H1 (cell line): ENCODE results near the gene NKAIN2. TPM values are rescaled to one million over a fixed set of nuclear protein-coding genes. Genes with fewer than 3 reads are reported as not detected.

Experiments
- CTCF ChIA-PET: fragments of 300-600 bp; sonication (Branson Sonifier 250); formaldehyde crosslinking; loops from one replicate; lab custom pipeline; 2021; ENCODE audit not compliant: partially characterized antibody; lab: Charles Lee
- POLR2A ChIA-PET: fragments of 300-600 bp; sonication (Branson Sonifier 250); formaldehyde crosslinking; loops from one replicate; lab custom pipeline; 2021; ENCODE audit warnings: inconsistent platforms; ENCODE audit not compliant: partially characterized antibody; lab: Charles Lee
- DNase-seq, 2 experiments: peaks; one replicate each; pipeline versions ENCODE4 v3.0.0 to v3.0.0-alpha.2; 2010 to 2022; ENCODE audit warnings: low spot score in 2 of 2, low read depth in 1 of 2, mixed read lengths in 1 of 2
- FAIRE-seq: peaks from 2 replicates; lab custom pipeline; 2011; peaks lifted over from hg19 to GRCh38; lab: Jason Lieb, UNC
- H2AFZ ChIP-seq: 2 replicates; pipeline ENCODE4 v1.8.1; 2012; ENCODE audit warnings: low read length, inconsistent platforms
- H2AK5ac ChIP-seq: 2 replicates; pipeline ENCODE4 v1.6.1; 2013; ENCODE audit warnings: low read depth, low read length
- H2BK120ac ChIP-seq: replicated peaks from 2 replicates; pipeline ENCODE3; 2013; ENCODE audit warnings: low read depth, low read length, inconsistent platforms
- H2BK12ac ChIP-seq: 2 replicates; pipeline ENCODE4 v1.6.1; 2013; ENCODE audit warnings: low read depth, low read length
- H2BK15ac ChIP-seq: 2 replicates; pipeline ENCODE4 v1.6.1; 2013; ENCODE audit warnings: low read length
- H2BK20ac ChIP-seq: 2 replicates; pipeline ENCODE4 v1.6.1; 2013; ENCODE audit warnings: low read length
- H2BK5ac ChIP-seq: 2 replicates; pipeline ENCODE4 v1.6.1; 2013; ENCODE audit warnings: low read depth, low read length
- H3K14ac ChIP-seq: 2 replicates; pipeline ENCODE4 v1.6.1; 2013; ENCODE audit warnings: inconsistent platforms; ENCODE audit not compliant: insufficient read length
- H3K18ac ChIP-seq: 2 replicates; pipeline ENCODE4 v1.6.1; 2013; ENCODE audit warnings: low read length; ENCODE audit errors: extremely low read depth
- H3K23ac ChIP-seq: 2 replicates; pipeline ENCODE4 v1.6.1; 2013; ENCODE audit warnings: inconsistent platforms; ENCODE audit not compliant: insufficient read length
- H3K23me2 ChIP-seq: 2 replicates; pipeline ENCODE4 v1.6.1; 2013; ENCODE audit warnings: low read depth, low read length
- H3K27ac ChIP-seq: 2 replicates; pipeline ENCODE4 v1.6.1; 2011; ENCODE audit warnings: low read depth, low read length, inconsistent platforms
- H3K27me3 ChIP-seq, 4 experiments: replicated peaks in 1 of 4; 1 replicate in 1 of 4; 2 replicates in 3 of 4; pipeline versions ENCODE4 v1.6.1 to v1.8.1; 2011 to 2013; ENCODE audit warnings: low read length in 3 of 4, mild to moderate bottlenecking in 3 of 4, inconsistent platforms in 2 of 4, mixed read lengths in 2 of 4, moderate library complexity in 1 of 4; ENCODE audit not compliant: control insufficient read depth in 3 of 4, insufficient read depth in 3 of 4; ENCODE audit errors: extremely low read depth in 1 of 4
- H3K36me3 ChIP-seq, 4 experiments: 2 replicates each; pipeline versions ENCODE4 v1.6.1 to v1.8.1; 2011 to 2013; ENCODE audit warnings: mild to moderate bottlenecking in 4 of 4, low read length in 3 of 4, moderate library complexity in 2 of 4, control low read depth in 1 of 4, inconsistent platforms in 1 of 4; ENCODE audit not compliant: insufficient read depth in 4 of 4, control insufficient read depth in 2 of 4
- H3K4ac ChIP-seq: replicated peaks from 2 replicates; pipeline ENCODE3; 2013; ENCODE audit warnings: low read length, low read depth, mixed read lengths, inconsistent platforms; ENCODE audit not compliant: insufficient read length
- H3K4me1 ChIP-seq, 4 experiments: replicated peaks in 1 of 4; 1 replicate in 1 of 4; 2 replicates in 3 of 4; pipeline versions ENCODE4 v1.6.1 to v1.8.1; 2011 to 2013; ENCODE audit warnings: low read length in 3 of 4, inconsistent platforms in 2 of 4, mixed read lengths in 1 of 4; ENCODE audit not compliant: insufficient read depth in 4 of 4, control insufficient read depth in 3 of 4
- H3K4me2 ChIP-seq, 2 experiments: 2 replicates each; pipeline versions ENCODE4 v1.6.1 to v1.8.1; 2011 to 2013; ENCODE audit warnings: low read depth in 2 of 2, low read length in 2 of 2, control low read depth in 1 of 2, inconsistent platforms in 1 of 2, mild to moderate bottlenecking in 1 of 2; ENCODE audit not compliant: insufficient read depth in 1 of 2
- H3K4me3 ChIP-seq, 4 experiments: fragments of 200-600, 300-600 bp in 1 of 4; sonication (generic), shearing (Covaris generic), sonication (Bioruptor Twin) in 1 of 4; 2 replicates each; pipeline versions ENCODE4 v1.5.1 to v1.8.1; 2011 to 2016; ENCODE audit warnings: low read length in 4 of 4, low read depth in 3 of 4, control low read depth in 2 of 4, inconsistent platforms in 2 of 4, mild to moderate bottlenecking in 2 of 4, mixed read lengths in 1 of 4, moderate library complexity in 1 of 4; ENCODE audit not compliant: insufficient read depth in 2 of 4; ENCODE audit errors: extremely low read depth in 1 of 4
- H3K56ac ChIP-seq: replicated peaks from 2 replicates; pipeline ENCODE3; 2013; ENCODE audit warnings: low read depth, mild to moderate bottlenecking, mixed read lengths, low read length, inconsistent platforms; ENCODE audit not compliant: insufficient read length
- H3K79me1 ChIP-seq: 2 replicates; pipeline ENCODE4 v1.6.1; 2013; ENCODE audit warnings: low read depth, low read length, control low read depth
- H3K79me2 ChIP-seq, 2 experiments: 2 replicates each; pipeline versions ENCODE4 v1.6.1 to v1.8.1; 2012 to 2013; ENCODE audit warnings: low read length in 2 of 2, mild to moderate bottlenecking in 2 of 2, inconsistent platforms in 1 of 2; ENCODE audit not compliant: insufficient read depth in 2 of 2, control insufficient read depth in 1 of 2
- H3K9ac ChIP-seq, 4 experiments: replicated peaks in 1 of 4; 1 replicate in 1 of 4; 2 replicates in 3 of 4; pipeline versions ENCODE4 v1.6.1 to v1.8.1; 2011 to 2013; ENCODE audit warnings: low read depth in 3 of 4, low read length in 3 of 4, control low read depth in 2 of 4, mild to moderate bottlenecking in 2 of 4, moderate library complexity in 2 of 4, inconsistent platforms in 1 of 4; ENCODE audit errors: extremely low read depth in 1 of 4
- H3K9me3 ChIP-seq, 2 experiments: 2 replicates each; pipeline versions ENCODE4 v1.6.1 to v1.8.1; 2012 to 2013; ENCODE audit warnings: mild to moderate bottlenecking in 2 of 2, moderate library complexity in 2 of 2, control low read depth in 1 of 2, inconsistent platforms in 1 of 2, low read depth in 1 of 2, low read length in 1 of 2, mixed read lengths in 1 of 2; ENCODE audit not compliant: insufficient read depth in 2 of 2
- H4K20me1 ChIP-seq, 2 experiments: replicated peaks in 1 of 2; 2 replicates each; pipeline versions ENCODE3 to v1.8.1; 2011 to 2013; ENCODE audit warnings: inconsistent platforms in 2 of 2, low read length in 2 of 2, mild to moderate bottlenecking in 1 of 2; ENCODE audit not compliant: insufficient read depth in 2 of 2, control insufficient read depth in 1 of 2
- H4K5ac ChIP-seq: 2 replicates; pipeline ENCODE4 v1.6.1; 2013; ENCODE audit warnings: low read length, low read depth, mixed read lengths, inconsistent platforms; ENCODE audit not compliant: insufficient read length
- H4K8ac ChIP-seq: 2 replicates; pipeline ENCODE4 v1.8.0; 2013; ENCODE audit warnings: mild to moderate bottlenecking, moderate library complexity, low read length, inconsistent platforms; ENCODE audit not compliant: insufficient read depth; ENCODE audit errors: extremely low read depth
- H4K91ac ChIP-seq: replicated peaks from 2 replicates; pipeline ENCODE3; 2013; ENCODE audit warnings: low read length, mixed read lengths, inconsistent platforms; ENCODE audit not compliant: insufficient read length
- ASH2L ChIP-seq: fragments of 200-600, 300-600 bp; sonication (generic); IDR thresholded peaks from one replicate; pipeline ENCODE4 v1.7.1; 2017; ENCODE audit warnings: low read length
- CBX5 ChIP-seq: fragments of 300-800, 300-1000 bp; sonication (generic); IDR thresholded peaks from 2 replicates; pipeline ENCODE4 v1.7.1; 2016; ENCODE audit warnings: antibody characterized with exemption, low read length, low read depth
- CBX8 ChIP-seq: fragments of 300-800, 300-1000 bp; sonication (generic); IDR thresholded peaks from 2 replicates; pipeline ENCODE4 v1.7.1; 2016; ENCODE audit warnings: low read depth, low read length, borderline replicate concordance
- JUN ChIP-seq: IDR thresholded peaks from 2 replicates; pipeline ENCODE4 v1.6.1; 2011; ENCODE audit warnings: low read depth, mild to moderate bottlenecking, improper control_type of control experiment, low read length
- PHF8 ChIP-seq: fragments of 200-600 bp; sonication (generic); conservative IDR thresholded peaks from 2 replicates; pipeline ENCODE4 v1.7.1; 2012; ENCODE audit warnings: low read depth, mild to moderate bottlenecking, inconsistent platforms, low read length, moderate library complexity
- POLR2A ChIP-seq, 2 experiments: IDR thresholded peaks; 1 replicate in 1 of 2; 2 replicates in 1 of 2; pipeline ENCODE4 v1.6.1; 2011; ENCODE audit warnings: low read depth in 2 of 2, low read length in 2 of 2, mild to moderate bottlenecking in 2 of 2; ENCODE audit errors: control extremely low read depth in 1 of 2
- POLR2AphosphoS5 ChIP-seq: IDR thresholded peaks from 2 replicates; pipeline ENCODE4 v1.6.1; 2011; ENCODE audit warnings: low read depth, low read length
- RXRA ChIP-seq: IDR thresholded peaks from 2 replicates; pipeline ENCODE4 v1.6.1; 2011; ENCODE audit warnings: low read depth, mild to moderate bottlenecking, low read length, moderate library complexity; ENCODE audit not compliant: insufficient read depth
- SP2 ChIP-seq: IDR thresholded peaks from 2 replicates; pipeline ENCODE4 v1.6.1; 2012; ENCODE audit warnings: mild to moderate bottlenecking, low read length, inconsistent platforms
- SUZ12 ChIP-seq: fragments of 200-600 bp; sonication (generic); IDR thresholded peaks from 2 replicates; pipeline ENCODE4 v1.6.1; 2012; ENCODE audit warnings: mild to moderate bottlenecking, inconsistent platforms, low read length, moderate library complexity, mixed read lengths
- ZNF274 ChIP-seq: IDR thresholded peaks from 2 replicates; pipeline ENCODE4 v1.7.0; 2012; ENCODE audit warnings: low read length, borderline replicate concordance; ENCODE audit errors: extremely low read depth
- WGBS, 2 experiments: shearing (Covaris generic) in 1 of 2; methylation state at CpG; one replicate each; pipeline versions ENCODE4 v1.1.6 to v1.1.7; 2013 to 2015; ENCODE audit warnings: low lambda C conversion rate in 2 of 2, mixed read lengths in 2 of 2, inconsistent platforms in 1 of 2, low coverage in 1 of 2, missing lambda C conversion rate in 1 of 2; ENCODE audit not compliant: insufficient replicate concordance in 2 of 2, insufficient coverage in 1 of 2, insufficient read length in 1 of 2; ENCODE audit errors: extremely low coverage in 1 of 2, missing lambda C conversion rate in 1 of 2; 5-methylcytosine and 5-hydroxymethylcytosine counted together
- polyA plus RNA-seq, 7 experiments: library from polyadenylated mRNA; depleted of rRNA in 3 of 7; stranded (reverse) in 5 of 7; unstranded in 2 of 7; fragments of >200 nt in 5 of 7; fragments of 200-250 nt in 2 of 7; gene quantifications; 1 replicate in 5 of 7; 2 replicates in 1 of 7; 4 replicates in 1 of 7; pipeline versions ENCODE4 v1.2.1 to v1.2.3, GENCODE V29; 2011 to 2013; ENCODE audit warnings: missing spikeins in 2 of 7, mixed read lengths in 2 of 7
- total RNA-seq: library from RNA; stranded (reverse); fragmentation: NEBNext Ultra II Directional; extraction: Animal tissue kit (Norgen Biotek cat#: 25700); gene quantifications from 2 replicates; pipeline ENCODE4 v1.2.1, GENCODE V29; 2021
- TF ChIP-seq, protein P1 (sequence below): IDR thresholded peaks from 2 replicates; pipeline ENCODE4 v1.6.1; 2011; ENCODE audit warnings: low read depth, mild to moderate bottlenecking, low read length; ENCODE audit not compliant: insufficient read depth

NKAIN2 gene
- total and polyA plus RNA-seq, 2 of the 8 experiments (the other 6 are each of a cell fraction or from before 2014, with no cell fraction given), result 0.20 to 0.34 TPM

DNA sequence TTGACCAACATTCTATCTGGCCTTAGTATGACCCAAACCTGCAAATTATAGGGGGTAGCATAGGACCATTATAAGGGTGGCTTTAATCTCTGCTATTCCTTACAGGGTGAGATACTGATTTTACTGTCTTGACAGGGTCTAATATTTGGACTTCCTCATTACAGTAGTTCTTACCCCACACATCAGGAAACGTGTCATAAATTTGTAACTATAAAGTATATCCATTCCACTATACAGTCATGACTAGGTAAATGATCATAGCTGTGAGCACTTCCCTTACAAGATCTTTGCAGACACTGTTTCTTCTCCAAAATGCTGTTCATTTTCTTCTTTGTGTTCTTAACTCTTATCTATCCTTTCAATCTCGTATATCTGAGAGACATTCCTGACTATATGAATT lies 639.9 kb downstream of the NKAIN2 start:
- H3K27ac ChIP-seq, result no peak overlapping the region
- no peak for FAIRE-seq

More for the DNA sequence above, 639.9 kb downstream of the NKAIN2 start:
- Histone ChIP-seq H2BK20ac (no peak overlapping the region), H3K9ac (no peak overlapping the region), H3K4me2 (no peak overlapping the region), H2AFZ (no peak overlapping the region), H3K36me3 (no peaks in the 10 kb centered on the region), H2BK15ac (no peak overlapping the region), H2BK5ac (no peak overlapping the region), H3K4ac (no peak overlapping the region), H2AK5ac (no peak overlapping the region), H3K79me2 (no peaks in the 10 kb centered on the region), H3K18ac (no peak overlapping the region), H3K23me2 (no peaks in the 10 kb centered on the region), H3K27me3 (no peaks in the 10 kb centered on the region), H2BK120ac (no peak overlapping the region), H4K5ac (no peak overlapping the region), H3K79me1 (no peaks in the 10 kb centered on the region), H3K4me1 (no peaks in the 10 kb centered on the region), H3K14ac (no peak overlapping the region), H2BK12ac (no peak overlapping the region), H3K23ac (no peak overlapping the region), H4K8ac (no peak overlapping the region), H3K56ac (no peak overlapping the region), H3K4me3 (no peak overlapping the region), H4K20me1 (no peaks in the 10 kb centered on the region), H3K9me3 (no peaks in the 10 kb centered on the region), H4K91ac (no peak overlapping the region)
- POLR2A ChIA-PET, result no interaction called here
- CTCF ChIA-PET, result no interaction called here
- no peak for DNase-seq
- WGBS, 2 experiments, result 94% methylated on average over 2 of the region's 2 CpGs; no CpG with 5 or more reads in 1 of the 2 experiments
- TF ChIP-seq CBX8 (no peak), ZNF274 (no peak), JUN (no peak), RXRA (no peak), CBX5 (no peak), POLR2AphosphoS5 (no peak), SUZ12 (no peak), SP2 (no peak), PHF8 (no peak), POLR2A (IDR thresholded peaks at IDR 0.05; ENCODE audit: control extremely low read depth in 1 of 2, low read depth in 2 of 2, low read length in 2 of 2) (no peak), ASH2L (no peak)
- TF ChIP-seq, protein P1, sequence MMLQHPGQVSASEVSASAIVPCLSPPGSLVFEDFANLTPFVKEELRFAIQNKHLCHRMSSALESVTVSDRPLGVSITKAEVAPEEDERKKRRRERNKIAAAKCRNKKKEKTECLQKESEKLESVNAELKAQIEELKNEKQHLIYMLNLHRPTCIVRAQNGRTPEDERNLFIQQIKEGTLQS, result no peak
